Activated T-helper 1 cell treated with Interleukin-2 at 50 U/mL for 16 hours (primary cell): Measurements from ENCODE around the gene DAB1.

Experiments used
- DNase-seq: peaks from one replicate; pipeline ENCODE4 v3.0.0-alpha.2; 2020; ENCODE audit warnings: low read depth

Gene DAB1

DNA sequence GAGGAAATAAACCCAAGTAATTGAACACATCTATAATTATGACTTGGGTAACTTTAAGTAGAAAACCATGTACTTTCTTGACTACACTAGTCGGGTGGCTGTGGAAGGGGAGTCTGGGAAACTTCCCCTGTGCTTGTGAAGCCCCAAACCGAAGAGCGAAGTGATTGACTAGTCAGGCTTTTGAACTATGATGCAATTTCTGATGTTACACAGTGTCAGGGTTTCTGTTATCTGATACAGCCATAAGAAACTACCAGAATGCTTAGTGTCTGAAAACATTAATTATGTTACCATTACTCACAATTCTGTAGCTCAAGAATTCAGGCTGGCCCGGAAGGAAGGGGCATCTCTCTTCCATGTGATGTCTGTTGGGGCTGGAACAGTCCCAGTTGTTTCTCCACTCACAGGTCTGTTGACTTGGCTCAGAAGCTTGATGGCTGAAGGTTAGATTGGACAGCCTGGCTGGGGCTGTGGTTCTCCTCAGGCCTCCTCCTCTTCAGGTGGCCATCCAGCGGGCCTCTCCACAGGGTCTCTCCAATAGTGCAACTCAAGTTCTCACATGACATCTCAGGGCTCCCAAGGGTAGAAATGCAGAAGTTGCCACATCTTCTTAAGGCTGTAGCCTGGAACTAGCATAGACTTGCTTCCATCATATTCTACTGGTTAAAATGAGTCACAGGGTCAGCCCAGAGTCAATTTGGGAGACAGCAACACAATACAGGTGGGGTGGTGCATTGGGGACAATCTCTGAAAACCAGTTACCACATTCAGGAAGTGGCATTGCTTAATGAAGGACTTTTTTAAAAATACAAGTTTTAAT, 449.7 kb downstream of the DAB1 start:
- no peak for DNase-seq

- no peak for DNase-seq
Observed at GRCh38 chr1:56972976-56973375, 450.9 kb downstream of the DAB1 start.

- no peak for DNase-seq
Observed at GRCh38 chr1:56970280-56970679, 453.6 kb downstream of the DAB1 start.

- no peak for DNase-seq
Observed at GRCh38 chr1:56968878-56969495, 454.9 kb downstream of the DAB1 start.

DNA sequence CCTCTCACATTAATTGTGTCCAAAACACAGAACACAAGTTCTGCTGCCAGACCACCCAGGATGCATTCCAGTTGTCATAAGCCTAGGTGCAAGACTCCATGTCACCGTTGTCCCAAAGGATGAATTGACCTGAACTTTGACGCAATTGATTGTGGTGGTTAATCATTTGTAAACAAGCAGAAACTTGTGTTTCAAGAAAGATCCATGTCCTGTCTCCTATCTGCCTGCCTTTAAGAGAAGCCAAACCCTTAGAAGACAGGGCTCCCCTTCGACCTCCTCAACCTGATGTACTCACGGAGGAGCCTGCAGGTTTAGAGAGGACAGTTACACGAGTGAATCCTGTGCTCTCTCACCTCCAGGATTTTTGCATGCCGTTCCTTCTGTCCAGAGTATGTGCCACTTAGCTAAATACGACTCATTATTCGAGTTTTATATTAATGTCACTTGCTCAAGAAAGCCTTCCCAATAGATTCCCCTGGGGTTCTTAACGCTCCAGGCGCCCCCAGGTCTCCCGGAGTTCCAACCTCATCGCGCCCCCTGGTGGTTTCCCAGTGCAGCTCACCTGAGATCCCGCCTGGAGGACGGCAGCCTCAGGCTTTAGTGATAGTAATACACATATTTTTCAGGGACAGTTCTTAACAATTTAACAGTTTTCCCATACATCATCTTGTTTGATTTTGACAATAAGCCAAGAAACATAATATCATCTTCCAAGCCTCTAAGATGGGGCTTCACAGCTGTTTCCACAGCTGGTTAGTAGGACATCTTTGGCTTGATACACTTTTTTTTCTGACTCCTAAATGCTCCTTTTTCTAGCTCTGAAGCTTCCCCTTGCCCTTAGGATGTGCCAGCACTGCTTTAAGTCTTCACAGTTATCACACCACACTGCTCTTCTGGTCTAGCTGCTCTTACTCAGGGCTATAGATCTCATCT, 455.7 kb downstream of the DAB1 start:
- DNase-seq = no peak

DNA sequence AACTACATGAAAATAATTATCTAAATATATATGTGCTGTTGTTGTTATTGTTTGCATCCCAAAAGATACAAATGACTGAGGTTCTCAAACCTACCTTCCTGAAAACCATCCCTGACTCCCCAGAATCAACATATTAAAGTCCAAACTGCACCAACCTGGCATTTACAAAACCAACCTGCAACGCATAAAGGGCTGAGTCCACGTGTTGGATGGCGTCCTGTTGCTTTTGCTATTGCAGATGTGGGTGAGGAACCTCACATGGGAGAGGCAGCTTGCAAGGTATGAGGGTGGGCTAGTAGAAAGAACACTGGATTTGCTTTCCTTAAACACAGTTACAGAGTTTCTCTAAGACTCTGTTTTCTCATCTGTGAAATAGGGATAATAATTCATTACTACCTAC, 456.5 kb downstream of the DAB1 start:
- DNase-seq = no peak

GRCh38 chr1:56966698-56966999, 457.2 kb downstream of the DAB1 start:
- no peak for DNase-seq

- DNase-seq = no peak
Observed at GRCh38 chr1:56965916-56966697, 457.8 kb downstream of the DAB1 start, which contains the start of gene C8B. TSS of gene C8B (minus strand) at chr1:56966015. CDS start at chr1:56965948, 67 bp downstream.

DNA sequence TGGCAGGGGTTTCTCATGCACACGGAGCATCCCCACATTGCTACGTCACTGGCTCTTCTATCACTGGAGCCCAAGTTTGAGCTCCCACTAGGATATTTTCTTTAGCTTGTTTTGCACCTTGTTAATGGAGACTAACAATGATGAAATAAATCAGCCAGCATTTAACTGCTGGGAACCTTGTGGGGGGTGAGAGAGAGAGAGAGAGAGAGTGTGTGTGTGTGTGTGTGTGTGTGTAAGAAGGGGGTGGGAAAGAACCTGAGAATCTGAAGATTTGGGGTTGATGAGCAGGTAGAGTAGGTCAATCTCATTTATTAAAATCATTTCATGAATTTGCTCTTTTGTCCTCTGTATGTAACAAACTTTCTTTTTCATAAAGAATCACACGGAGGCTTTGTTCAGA, 458.7 kb downstream of the DAB1 start:
- no peak for DNase-seq

- DNase-seq = no peak
Observed at GRCh38 chr1:56964349-56965017, 459.4 kb downstream of the DAB1 start.

GRCh38 chr1:56963667-56964066, 460.2 kb downstream of the DAB1 start:
- DNase-seq = no peak

GRCh38 chr1:56961426-56961825, 462.4 kb downstream of the DAB1 start:
- DNase-seq = no peak

- no peak for DNase-seq
Observed at GRCh38 chr1:56958526-56958925, 465.3 kb downstream of the DAB1 start.

DNA sequence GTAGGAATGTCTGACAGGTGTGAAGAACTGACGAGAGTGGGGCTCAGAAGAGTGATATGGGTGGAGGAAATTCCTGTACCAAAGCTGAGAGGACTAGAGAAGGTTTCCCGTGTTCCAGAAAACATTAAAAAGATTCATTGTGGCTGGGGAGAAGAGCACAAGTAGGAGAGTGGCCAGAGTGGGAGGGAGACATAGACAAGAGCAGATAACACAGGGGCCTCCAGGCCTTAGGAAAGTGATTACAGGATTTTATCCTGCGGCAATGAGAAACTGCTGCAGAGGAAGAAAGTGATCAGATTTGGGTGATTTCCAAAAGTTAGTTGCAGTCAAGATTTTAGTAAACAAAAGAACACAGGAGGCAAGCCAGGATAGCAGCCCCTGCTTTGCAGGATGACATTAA, 465.9 kb downstream of the DAB1 start:
- no peak for DNase-seq

GRCh38 chr1:56954664-56955063, 469.2 kb downstream of the DAB1 start:
- DNase-seq = no peak

GRCh38 chr1:56953386-56953785, 470.5 kb downstream of the DAB1 start:
- DNase-seq = no peak

DNA sequence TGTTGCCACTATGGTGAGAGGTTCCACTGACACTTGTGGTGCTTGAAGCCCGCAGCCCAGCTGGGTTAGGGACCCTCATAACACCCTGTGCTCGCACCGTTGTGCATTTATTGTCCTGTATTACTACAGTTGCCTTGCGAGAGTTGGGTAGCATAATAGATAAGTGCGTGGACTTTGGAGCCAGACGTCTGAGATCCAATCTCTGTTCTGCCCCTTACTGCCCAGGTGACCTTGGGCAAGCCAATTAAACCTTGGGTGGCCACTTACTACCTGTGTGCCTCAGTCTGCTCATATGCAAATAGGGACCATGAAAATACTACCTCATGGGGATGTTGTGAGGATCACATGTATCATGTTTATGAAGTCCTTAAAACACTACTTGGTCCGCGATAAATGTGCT, 471.4 kb downstream of the DAB1 start:
- no peak for DNase-seq

- no peak for DNase-seq
Observed at GRCh38 chr1:56948403-56949023, 475.3 kb downstream of the DAB1 start.
